NB4 (cell line): ENCODE data around the gene DUOX1.

ENCODE experiments used
- POLR2A ChIP-seq: IDR thresholded peaks from 2 replicates; pipeline ENCODE4 v1.6.1; 2011; ENCODE audit warnings: mild to moderate bottlenecking; ENCODE audit not compliant: insufficient read length; ENCODE audit errors: extremely low read depth
- TF ChIP-seq, protein P1 (sequence below): IDR thresholded peaks from one replicate; pipeline ENCODE4 v1.5.1; 2012; ENCODE audit warnings: low read depth, low read length
- TF ChIP-seq, protein P2 (sequence below): IDR thresholded peaks from 2 replicates; pipeline ENCODE4 v1.6.1; 2011; ENCODE audit warnings: low read depth, low read length

DNA sequence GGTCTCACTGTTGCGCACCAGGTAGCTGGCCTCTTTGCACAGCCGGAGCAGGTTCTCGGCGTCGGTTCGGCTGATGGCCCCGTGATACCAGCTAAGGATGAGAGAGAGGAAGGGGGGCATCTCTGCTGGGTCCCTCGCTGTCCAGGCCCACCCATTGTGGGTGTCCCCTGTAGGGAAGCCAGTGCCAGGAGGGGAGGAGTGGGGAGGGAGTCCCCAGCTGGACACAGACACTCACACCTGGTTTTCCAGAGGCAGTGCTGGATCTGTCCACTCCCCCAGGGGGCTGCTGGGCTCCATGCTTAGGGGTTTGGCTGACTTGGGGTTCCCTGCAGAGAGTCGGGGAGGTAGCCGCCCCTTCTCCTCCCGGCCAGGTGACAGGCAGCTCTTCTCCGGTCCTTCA, 42.1 kb downstream of the DUOX1 start:
- TF ChIP-seq, protein P1, sequence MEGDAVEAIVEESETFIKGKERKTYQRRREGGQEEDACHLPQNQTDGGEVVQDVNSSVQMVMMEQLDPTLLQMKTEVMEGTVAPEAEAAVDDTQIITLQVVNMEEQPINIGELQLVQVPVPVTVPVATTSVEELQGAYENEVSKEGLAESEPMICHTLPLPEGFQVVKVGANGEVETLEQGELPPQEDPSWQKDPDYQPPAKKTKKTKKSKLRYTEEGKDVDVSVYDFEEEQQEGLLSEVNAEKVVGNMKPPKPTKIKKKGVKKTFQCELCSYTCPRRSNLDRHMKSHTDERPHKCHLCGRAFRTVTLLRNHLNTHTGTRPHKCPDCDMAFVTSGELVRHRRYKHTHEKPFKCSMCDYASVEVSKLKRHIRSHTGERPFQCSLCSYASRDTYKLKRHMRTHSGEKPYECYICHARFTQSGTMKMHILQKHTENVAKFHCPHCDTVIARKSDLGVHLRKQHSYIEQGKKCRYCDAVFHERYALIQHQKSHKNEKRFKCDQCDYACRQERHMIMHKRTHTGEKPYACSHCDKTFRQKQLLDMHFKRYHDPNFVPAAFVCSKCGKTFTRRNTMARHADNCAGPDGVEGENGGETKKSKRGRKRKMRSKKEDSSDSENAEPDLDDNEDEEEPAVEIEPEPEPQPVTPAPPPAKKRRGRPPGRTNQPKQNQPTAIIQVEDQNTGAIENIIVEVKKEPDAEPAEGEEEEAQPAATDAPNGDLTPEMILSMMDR = no peak
- TF ChIP-seq POLR2A = no peak
- TF ChIP-seq, protein P2, sequence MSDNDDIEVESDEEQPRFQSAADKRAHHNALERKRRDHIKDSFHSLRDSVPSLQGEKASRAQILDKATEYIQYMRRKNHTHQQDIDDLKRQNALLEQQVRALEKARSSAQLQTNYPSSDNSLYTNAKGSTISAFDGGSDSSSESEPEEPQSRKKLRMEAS = no peak
